ENCODE results near the gene PSMD6.

DNA sequence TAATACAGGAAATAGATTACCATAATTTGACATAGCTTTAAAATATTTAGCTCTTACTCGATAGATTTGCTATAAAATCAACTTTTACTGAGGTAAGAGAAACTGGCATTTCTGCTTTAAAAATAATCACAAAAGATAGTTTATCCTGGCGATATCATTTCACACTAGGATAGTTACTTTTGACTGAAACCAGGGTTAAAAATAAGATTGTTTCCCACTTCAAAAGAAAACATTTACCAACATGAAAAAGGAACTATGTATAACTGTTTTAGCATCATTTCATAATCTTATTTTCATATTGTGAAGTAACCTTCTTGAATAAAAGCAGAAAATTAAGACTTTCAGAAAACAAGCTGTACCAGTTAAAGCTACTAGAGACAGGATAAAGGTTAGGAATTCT, 15.3 kb downstream of the PSMD6 start:
- TF ChIP-seq CTCF (IDR thresholded peaks at IDR 0.05) (no peak), POLR2A (IDR thresholded peaks at IDR 0.05) (no peak), EP300 (IDR thresholded peaks at IDR 0.05) (no peak)
